Esophagus muscularis mucosa (tissue), 3 donors: Measurements from ENCODE around the gene MRPL10.

ENCODE experiments used
- CTCF ChIP-seq, 3 experiments: fragments of 200-600 bp in 2 of 3; fragments of 450-650 bp in 1 of 3; sonication (generic) in 2 of 3; IDR thresholded peaks; one replicate each; pipeline ENCODE4 v1.5.1; 2017 to 2019; ENCODE audit warnings: antibody characterized with exemption in 3 of 3, mild to moderate bottlenecking in 2 of 3, moderate library complexity in 1 of 3
- POLR2A ChIP-seq: fragments of 450-650 bp; IDR thresholded peaks from one replicate; pipeline ENCODE4 v1.6.1; 2017; ENCODE audit warnings: antibody characterized with exemption, moderate library complexity, mild to moderate bottlenecking, low read depth

DNA sequence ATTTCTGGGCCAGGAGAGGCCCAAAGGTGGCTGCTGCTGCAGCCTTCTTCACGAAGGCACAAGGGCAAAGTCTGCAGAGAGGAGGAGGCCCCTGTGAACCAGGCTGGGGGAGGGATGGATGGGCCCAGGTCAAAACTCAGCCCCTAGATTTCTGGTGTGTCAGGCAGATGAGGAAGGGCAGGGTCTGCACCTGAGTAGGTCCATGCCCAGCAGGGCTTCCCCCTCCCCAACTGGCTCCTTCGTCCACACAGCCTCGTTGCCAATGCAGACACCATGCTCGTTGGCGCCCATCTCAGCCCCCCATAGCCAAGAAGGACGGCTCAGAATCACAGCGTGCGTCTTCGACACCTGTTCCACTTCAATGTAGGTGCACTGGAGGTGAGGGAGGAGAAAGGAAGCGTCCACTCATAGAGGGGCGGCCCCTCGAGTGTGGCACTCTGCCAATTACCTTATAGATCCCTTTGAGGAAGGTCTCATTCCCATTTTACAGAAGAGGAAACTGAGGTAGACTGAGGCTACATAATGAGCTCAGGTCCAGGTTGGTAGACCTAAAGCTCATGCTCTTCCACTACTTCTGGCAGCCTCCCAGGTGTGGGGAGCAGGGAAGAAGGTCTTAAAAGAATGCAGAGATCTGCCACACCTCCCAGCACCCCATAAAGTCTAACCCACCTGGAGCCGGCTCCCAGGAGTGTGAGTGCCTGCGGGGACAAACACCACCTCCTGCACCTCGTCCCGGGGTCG, 8.8 kb upstream of the MRPL10 start:
- TF ChIP-seq POLR2A (no peak), CTCF (IDR thresholded peaks at IDR 0.05) (no peak)
